GM03348 (cell line): ENCODE measurements around the gene ENPP6.
"Not testable (repeated sequence)": the region's sequence is repeated elsewhere in the genome, so short reads cannot be mapped to it uniquely, and the experiment has no call there.

ENCODE experiments used
- DNase-seq: peaks from one replicate; pipeline ENCODE4 v3.0.0; 2012; ENCODE audit warnings: low spot score

ENPP6 gene

GRCh38 chr4:184059099-184059498 lies 158.6 kb downstream of the ENPP6 start:
- no peak for DNase-seq

- no peak for DNase-seq
Observed at GRCh38 chr4:184058026-184058425, 159.6 kb downstream of the ENPP6 start.

GRCh38 chr4:184056877-184057276 lies 160.8 kb downstream of the ENPP6 start:
- no peak for DNase-seq

- DNase-seq: no peak
Observed at GRCh38 chr4:184053434-184053833, 164.2 kb downstream of the ENPP6 start.

GRCh38 chr4:184052616-184053015 lies 165.1 kb downstream of the ENPP6 start:
- no peak for DNase-seq

GRCh38 chr4:184051262-184051661 lies 166.4 kb downstream of the ENPP6 start:
- DNase-seq: not testable (repeated sequence)

GRCh38 chr4:184046148-184046547 lies 171.5 kb downstream of the ENPP6 start:
- no peak for DNase-seq

GRCh38 chr4:184041156-184041555 lies 176.5 kb downstream of the ENPP6 start:
- no peak for DNase-seq

- DNase-seq: no peak
Observed at GRCh38 chr4:184039963-184040383, 177.7 kb downstream of the ENPP6 start.
